ENCODE measurements around the gene GFOD2.
"Not testable (repeated sequence)": the region's sequence is repeated elsewhere in the genome, so short reads cannot be mapped to it uniquely, and the experiment has no call there.

Gene GFOD2

GRCh38 chr16:67719048-67719777 is at the start of gene GFOD2:
Gene GFOD2, minus strand, starts transcription at chr16:67719316. Its CDS starts 33,601 bp downstream, at chr16:67685715.
- peak; percentile 99 for DNase-seq

GRCh38 chr16:67767953-67768352 is 48.8 kb upstream of the GFOD2 start:
- DNase-seq = no peak

- DNase-seq = no peak
Measured at GRCh38 chr16:67766291-67766690, 47.2 kb upstream of the GFOD2 start.

GRCh38 chr16:67764158-67764667 is 45.1 kb upstream of the GFOD2 start:
- no peak for DNase-seq

GRCh38 chr16:67763066-67763465 is 44.0 kb upstream of the GFOD2 start:
- DNase-seq = no peak

- DNase-seq = no peak
Measured at GRCh38 chr16:67762385-67762784, 43.3 kb upstream of the GFOD2 start.

- DNase-seq = no peak
Measured at GRCh38 chr16:67761924-67762323, 42.8 kb upstream of the GFOD2 start.

GRCh38 chr16:67760956-67761230 is 41.8 kb upstream of the GFOD2 start:
- DNase-seq = no peak

- DNase-seq = no peak
Measured at GRCh38 chr16:67760206-67760955, 41.3 kb upstream of the GFOD2 start.

- DNase-seq = no peak
Measured at GRCh38 chr16:67758966-67759365, 39.9 kb upstream of the GFOD2 start.

GRCh38 chr16:67758006-67758405 is 38.9 kb upstream of the GFOD2 start:
- DNase-seq = no peak

GRCh38 chr16:67752641-67753040 is 33.5 kb upstream of the GFOD2 start:
- DNase-seq = no peak

GRCh38 chr16:67751331-67751730 is 32.2 kb upstream of the GFOD2 start:
- DNase-seq = not testable (repeated sequence)

- no peak for DNase-seq
Measured at GRCh38 chr16:67750466-67750865, 31.4 kb upstream of the GFOD2 start.

GRCh38 chr16:67749436-67750078 is 30.4 kb upstream of the GFOD2 start:
- DNase-seq = no peak

- no peak for DNase-seq
Measured at GRCh38 chr16:67748834-67749233, 29.7 kb upstream of the GFOD2 start.

GRCh38 chr16:67746846-67747245 is 27.7 kb upstream of the GFOD2 start:
- DNase-seq = no peak

- no peak for DNase-seq
Measured at GRCh38 chr16:67741118-67741517, 22.0 kb upstream of the GFOD2 start.

GRCh38 chr16:67740391-67740790 is 21.3 kb upstream of the GFOD2 start:
- DNase-seq = no peak

GRCh38 chr16:67736858-67737257 is 17.7 kb upstream of the GFOD2 start:
- no peak for DNase-seq

- DNase-seq = no peak
Measured at GRCh38 chr16:67734731-67735201, 15.7 kb upstream of the GFOD2 start.

- no peak for DNase-seq
Measured at GRCh38 chr16:67733734-67734470, 14.8 kb upstream of the GFOD2 start.

GRCh38 chr16:67731753-67732095 is 12.6 kb upstream of the GFOD2 start:
- no peak for DNase-seq
